Measurements from ENCODE around the gene RIMBP2.

DNA sequence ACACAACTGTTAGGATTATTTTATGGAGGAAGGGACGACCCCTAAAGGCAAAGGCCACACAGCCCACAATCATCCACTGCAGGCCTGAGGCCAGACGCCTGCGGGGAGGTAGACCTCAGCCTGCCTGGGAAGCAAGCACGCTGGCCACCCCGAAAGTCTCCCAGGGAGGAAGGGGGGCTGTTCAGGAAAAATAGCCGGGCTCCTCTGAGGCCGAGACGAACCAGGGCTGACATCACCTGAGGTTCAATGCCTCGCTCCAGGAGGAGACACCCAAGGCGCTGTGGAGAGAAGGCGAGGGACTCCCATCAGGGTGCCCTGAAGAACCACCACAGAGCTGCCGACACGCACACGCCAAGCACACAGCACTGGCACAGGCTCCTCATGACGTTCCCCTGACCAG lies 251.1 kb downstream of the RIMBP2 start:
- TF ChIP-seq, protein P1, sequence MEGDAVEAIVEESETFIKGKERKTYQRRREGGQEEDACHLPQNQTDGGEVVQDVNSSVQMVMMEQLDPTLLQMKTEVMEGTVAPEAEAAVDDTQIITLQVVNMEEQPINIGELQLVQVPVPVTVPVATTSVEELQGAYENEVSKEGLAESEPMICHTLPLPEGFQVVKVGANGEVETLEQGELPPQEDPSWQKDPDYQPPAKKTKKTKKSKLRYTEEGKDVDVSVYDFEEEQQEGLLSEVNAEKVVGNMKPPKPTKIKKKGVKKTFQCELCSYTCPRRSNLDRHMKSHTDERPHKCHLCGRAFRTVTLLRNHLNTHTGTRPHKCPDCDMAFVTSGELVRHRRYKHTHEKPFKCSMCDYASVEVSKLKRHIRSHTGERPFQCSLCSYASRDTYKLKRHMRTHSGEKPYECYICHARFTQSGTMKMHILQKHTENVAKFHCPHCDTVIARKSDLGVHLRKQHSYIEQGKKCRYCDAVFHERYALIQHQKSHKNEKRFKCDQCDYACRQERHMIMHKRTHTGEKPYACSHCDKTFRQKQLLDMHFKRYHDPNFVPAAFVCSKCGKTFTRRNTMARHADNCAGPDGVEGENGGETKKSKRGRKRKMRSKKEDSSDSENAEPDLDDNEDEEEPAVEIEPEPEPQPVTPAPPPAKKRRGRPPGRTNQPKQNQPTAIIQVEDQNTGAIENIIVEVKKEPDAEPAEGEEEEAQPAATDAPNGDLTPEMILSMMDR (IDR thresholded peaks at IDR 0.05): no peak
- TF ChIP-seq POLR2AphosphoS5 (IDR thresholded peaks at IDR 0.05; ENCODE audit: low read depth, low read length): no peak
- no peak for TF ChIP-seq RAD21 (IDR thresholded peaks at IDR 0.05; ENCODE audit: low read length)
- TF ChIP-seq TAF1 (IDR thresholded peaks at IDR 0.05; ENCODE audit: borderline replicate concordance, low read depth, low read length): no peak

Measured in SK-N-SH (cell line).